GM18870 (cell line): ENCODE measurements around the gene FAM163B.

Experiments used
- ATAC-seq: cut with Tn5 transposase; IDR thresholded peaks from one replicate; pipeline ENCODE4 v1.9.1; 2021; ENCODE audit warnings: moderate library complexity; ENCODE audit not compliant: unreplicated experiment

FAM163B gene

GRCh38 chr9:133529457-133529856 is 79.7 kb downstream of the FAM163B start:
- ATAC-seq, result no peak

GRCh38 chr9:133528876-133529241 is 80.3 kb downstream of the FAM163B start:
- no peak for ATAC-seq

GRCh38 chr9:133528001-133528875 is 81.0 kb downstream of the FAM163B start:
- ATAC-seq, result no peak

- ATAC-seq, result no peak
Measured at GRCh38 chr9:133527444-133527920, 81.7 kb downstream of the FAM163B start.
